Caki2 (cell line): ENCODE results near the gene ZMIZ1. TPM values are rescaled to one million over a fixed set of nuclear protein-coding genes. Genes with fewer than 3 reads are reported as not detected.

Experiments used
- DNase-seq: peaks from one replicate; pipeline ENCODE4 v3.0.0-alpha.2; 2015; ENCODE audit warnings: low read depth
- in situ Hi-C: cut with HindIII; loops from 2 replicates; pipeline ENCODE4 v1.10.0; 2016; ENCODE audit warnings: low sequenced_read_pairs, low pct_unique_long_range_greater_than_20kb, mixed read lengths
- total RNA-seq: library from RNA; depleted of rRNA; stranded (reverse); fragments of >200 nt; shearing (Covaris generic); gene quantifications from 2 replicates; pipeline ENCODE4 v1.2.3, GENCODE V29; 2014; ENCODE audit warnings: low replicate concordance

ZMIZ1 gene
- total RNA-seq, 1 experiment from 2014 or later = 17.4 TPM

DNA sequence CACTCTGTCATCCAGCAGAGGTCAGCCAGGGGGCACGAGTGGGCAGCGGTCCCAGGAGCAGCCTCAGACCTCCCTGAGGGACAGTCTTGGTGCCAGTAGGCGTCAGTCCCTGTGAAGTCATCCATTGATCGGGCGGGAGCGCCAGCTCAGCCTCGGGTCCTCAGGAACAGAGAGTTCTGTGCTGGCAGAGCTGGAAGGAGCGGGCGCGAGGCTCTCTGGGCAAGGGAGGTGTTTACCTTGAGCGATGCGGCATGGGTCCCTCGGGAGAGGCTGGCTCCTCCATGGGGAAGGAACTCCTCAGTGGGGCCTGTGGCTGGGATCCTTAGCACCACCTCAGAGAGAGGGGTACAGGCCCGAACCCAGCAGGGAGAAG is 177.4 kb downstream of the ZMIZ1 start:
- in situ Hi-C loops = no loop called here
- no peak for DNase-seq

DNA sequence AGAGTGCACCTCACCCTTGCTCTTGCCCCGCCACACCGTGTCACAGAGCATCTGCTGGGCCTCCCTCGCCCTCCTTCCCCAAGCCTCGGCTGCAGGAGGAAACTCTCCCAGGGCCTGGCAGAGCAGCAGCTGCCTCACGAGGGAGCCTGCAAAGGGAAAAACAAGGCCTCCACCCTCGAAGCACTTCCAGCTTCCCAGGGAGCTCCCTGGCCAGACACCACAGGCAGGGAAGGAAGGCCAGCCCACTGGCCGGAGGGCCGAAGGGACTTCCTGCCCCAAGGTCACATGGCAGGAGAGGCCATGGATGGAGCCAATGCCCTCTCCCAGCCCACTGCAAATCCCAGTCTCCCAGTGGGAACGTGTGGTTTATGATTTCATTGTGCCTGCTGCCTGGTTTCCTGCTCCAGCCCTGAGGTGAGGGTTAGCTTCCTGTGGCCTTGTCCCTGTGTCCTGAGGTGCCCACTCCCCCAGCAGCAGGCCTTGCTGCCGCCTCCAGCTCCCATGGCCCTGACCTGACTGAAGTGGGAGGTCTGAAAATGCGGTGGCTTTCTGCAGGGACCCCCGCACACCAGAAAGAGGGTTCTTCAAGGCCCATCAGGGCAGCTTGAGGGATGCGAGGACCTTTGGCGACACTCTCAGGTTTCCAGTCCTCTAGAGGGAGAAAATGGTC is 178.0 kb downstream of the ZMIZ1 start:
- in situ Hi-C loops = no loop called here
- no peak for DNase-seq

DNA sequence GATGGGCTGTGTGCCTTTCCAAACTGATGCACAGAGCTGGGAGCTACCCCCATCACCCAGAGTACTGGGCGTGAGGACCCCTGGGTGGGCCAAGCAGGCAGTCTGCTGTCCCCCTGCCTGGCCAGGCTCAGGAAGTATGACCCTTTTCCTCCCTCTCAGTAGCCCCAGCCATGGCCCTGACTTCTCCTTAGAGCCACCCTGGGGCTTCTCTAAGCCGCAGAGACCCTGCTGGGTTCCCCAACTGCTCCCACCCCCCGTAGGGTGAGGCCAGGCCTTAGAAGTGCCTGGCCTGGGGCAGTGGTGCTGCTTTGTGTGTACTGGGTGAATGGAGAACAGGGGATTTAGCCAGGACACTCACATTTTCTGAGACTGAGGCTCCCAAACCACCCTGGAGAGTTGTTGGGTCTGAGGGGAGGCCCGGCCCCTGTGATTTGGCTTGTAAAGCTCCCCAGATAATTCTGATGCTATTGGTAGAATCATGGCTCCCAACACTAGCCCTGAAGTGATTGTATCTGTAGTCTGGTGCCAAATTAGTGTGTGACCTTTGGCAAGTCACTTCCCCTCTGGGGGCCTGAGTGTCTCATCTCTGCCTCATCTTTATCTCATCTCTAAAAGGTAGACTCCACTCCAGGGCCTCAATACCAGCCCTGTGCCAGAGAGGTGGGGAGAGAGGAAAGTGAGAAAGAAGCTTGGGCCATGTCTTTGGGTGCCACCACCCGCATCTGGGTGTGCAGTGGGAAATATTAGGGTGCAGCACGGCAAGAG is 178.8 kb downstream of the ZMIZ1 start:
- DNase-seq = no peak
- in situ Hi-C loops = no loop called here

GRCh38 chr10:79248341-79249185 is 179.8 kb downstream of the ZMIZ1 start:
- no peak for DNase-seq
- in situ Hi-C loops = no loop called here

GRCh38 chr10:79249186-79250121 is 180.7 kb downstream of the ZMIZ1 start:
- in situ Hi-C loops = no loop called here
- no peak for DNase-seq

- no peak for DNase-seq
- in situ Hi-C loops = no loop called here
Measured at GRCh38 chr10:79250259-79250658, 181.5 kb downstream of the ZMIZ1 start.

GRCh38 chr10:79252450-79252849 is 183.7 kb downstream of the ZMIZ1 start:
- in situ Hi-C loops = no loop called here
- no peak for DNase-seq

DNA sequence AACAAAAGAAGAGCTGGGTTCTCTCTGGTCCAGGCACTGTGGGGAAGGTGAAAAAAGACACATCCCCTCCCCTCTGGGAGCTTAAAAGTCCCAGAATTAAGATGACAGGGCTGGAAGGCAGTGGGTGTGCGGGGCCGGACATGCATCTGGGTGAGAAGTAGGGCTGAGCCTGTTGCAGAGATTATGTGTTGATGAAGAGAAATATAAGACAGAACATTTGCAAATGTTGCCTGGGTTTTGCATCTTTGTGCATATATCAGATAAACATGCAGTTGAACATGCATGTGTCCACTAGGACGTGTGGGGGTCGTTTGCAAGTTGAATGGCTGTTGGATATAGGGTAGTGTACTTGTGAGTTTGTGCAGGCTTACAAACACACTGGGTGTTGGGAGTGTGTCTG is 184.2 kb downstream of the ZMIZ1 start:
- no peak for DNase-seq
- in situ Hi-C loops = no loop called here

- DNase-seq = no peak
- in situ Hi-C loops = no loop called here
Measured at GRCh38 chr10:79253704-79254103, 184.9 kb downstream of the ZMIZ1 start.

DNA sequence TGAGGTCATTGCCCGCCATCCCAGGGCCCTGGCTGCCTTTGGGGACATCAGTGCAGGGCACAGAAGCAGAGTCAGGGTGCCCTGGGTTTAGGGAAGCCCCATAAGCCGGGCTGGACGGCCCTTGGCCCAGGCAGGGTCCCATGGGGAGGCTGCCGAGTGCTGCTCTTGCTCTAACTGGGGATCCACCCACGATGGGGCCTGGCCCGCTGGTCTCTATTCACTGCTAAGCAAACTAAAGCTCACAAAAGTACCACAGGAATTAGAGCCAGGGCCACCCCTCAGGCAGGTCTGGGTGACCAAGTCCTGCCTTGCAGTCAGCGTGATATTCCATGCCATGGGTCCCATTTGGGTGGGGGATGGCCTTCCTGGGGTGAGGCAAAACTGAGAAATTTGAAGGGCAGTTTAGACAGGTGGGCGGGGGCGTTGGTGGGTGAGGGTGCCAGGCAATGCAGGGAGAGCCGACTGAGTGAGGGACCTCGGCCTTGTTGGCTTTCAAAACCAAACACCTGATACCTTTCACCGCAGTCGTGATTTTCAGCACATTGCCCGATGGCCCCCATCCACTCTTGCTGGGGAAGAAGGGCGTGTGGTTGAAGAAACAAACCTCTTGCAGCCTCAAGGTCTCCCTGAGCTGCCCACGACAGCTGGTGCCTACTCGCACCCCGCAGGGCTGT is 185.7 kb downstream of the ZMIZ1 start:
- in situ Hi-C loops = no loop called here
- no peak for DNase-seq

- DNase-seq = no peak
Measured at GRCh38 chr10:79255007-79255507, 186.3 kb downstream of the ZMIZ1 start.

GRCh38 chr10:79256264-79256806 is 187.6 kb downstream of the ZMIZ1 start:
- in situ Hi-C loops = no loop called here
- DNase-seq = no peak

More at GRCh38 chr10:79255007-79255507, 186.3 kb downstream of the ZMIZ1 start:
- in situ Hi-C loops = no loop called here

DNA sequence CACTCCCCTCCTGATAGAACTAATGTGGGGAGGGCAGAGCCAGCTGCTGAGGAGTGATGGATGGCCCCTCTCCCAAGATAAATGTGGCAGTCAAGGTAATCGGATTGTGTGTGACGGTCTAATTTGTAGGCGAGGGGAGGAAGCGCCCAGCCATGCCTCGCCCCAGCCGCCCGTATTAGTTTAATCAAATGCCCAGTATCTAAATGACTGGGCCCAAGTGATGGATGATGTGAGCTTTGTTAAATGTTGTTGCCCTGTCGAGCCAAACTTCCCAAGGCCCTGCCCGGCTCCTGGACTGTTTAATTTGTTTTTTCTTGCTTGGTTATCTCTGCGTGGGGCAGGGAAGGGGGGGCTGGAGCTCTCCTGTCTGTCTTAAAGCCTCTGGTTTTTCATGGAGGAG is 190.1 kb downstream of the ZMIZ1 start:
- DNase-seq = no peak
- in situ Hi-C loops = no loop called here

DNA sequence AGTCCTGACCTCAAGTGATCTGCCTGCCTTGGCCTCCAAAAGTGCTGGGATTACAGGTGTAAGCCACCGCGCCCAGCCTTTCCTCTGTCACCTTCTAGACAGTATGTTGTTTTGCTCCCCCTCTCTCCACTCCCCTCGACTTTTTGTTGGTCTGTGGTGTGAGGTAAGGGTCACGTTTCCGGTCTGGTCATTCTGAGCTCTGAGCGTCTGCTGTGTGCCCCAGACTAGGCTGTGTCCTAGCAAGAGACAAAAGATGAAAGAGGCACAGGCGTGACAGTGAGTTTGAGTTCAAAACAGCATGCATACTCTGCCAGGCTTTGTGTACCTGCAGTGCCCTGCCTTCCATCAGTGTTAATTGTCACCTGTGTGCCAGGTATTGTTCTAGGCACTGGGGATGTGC is 191.1 kb downstream of the ZMIZ1 start:
- no peak for DNase-seq
- in situ Hi-C loops = no loop called here

DNA sequence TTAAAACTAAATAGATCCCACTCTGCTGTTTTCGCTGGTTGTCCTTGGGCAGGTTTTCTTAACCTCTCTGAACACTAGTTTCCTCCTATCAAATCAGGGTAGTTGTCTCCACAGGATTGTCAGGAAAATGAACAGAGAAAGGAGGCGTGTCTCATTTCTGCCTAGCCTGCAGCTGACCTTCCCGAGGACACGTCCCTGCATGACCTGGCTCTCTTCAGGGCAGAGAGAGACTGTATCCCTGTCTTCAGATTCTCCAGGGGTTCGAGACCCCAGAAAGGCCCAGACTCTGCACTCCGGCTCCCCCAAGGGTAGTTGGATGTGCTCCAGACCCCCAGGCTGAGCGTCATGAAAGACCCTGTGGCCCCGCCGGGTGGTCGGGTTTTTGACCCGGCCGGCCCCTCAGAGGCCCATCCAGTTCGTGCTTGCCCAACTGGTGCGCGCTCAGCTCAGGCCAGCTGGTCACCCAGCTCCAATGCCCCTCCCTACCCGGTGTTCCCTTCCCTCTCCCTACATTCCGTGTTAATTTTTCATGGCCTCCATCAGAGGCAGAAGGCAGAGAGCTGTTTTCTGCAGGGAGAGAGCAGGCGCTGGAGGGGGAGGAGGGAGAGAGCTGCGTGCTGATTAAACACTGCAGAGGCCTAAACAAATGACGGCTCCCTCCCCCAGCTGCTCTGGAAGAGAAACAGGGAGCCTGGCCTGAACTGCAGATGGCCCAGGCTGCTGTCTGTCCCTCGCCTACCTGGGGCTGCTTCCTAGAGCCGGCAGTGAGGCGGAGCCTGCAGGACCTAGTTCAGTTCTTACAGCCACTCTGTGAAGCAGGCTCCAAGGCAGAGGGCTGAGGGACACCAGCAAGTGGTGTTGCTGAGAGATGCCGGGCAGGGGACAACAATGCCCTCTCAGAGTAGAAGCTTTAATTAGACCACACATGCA is 192.3 kb downstream of the ZMIZ1 start:
- in situ Hi-C loops = no loop called here
- no peak for DNase-seq

- in situ Hi-C loops = no loop called here
Measured at GRCh38 chr10:79262131-79262530, 193.4 kb downstream of the ZMIZ1 start.

More at GRCh38 chr10:79262131-79262530, 193.4 kb downstream of the ZMIZ1 start:
- DNase-seq = no peak
